GM19467 (cell line): ENCODE results near the gene PPP1R9A.

Source experiments
- ATAC-seq: cut with Tn5 transposase; IDR thresholded peaks from one replicate; pipeline ENCODE4 v1.9.1; 2021; ENCODE audit warnings: mild to moderate bottlenecking, moderate library complexity; ENCODE audit not compliant: unreplicated experiment

The PPP1R9A gene

GRCh38 chr7:95026421-95027072 lies 119.2 kb downstream of the PPP1R9A start:
- no peak for ATAC-seq

- ATAC-seq: no peak
These were observed 120.0 kb downstream of the PPP1R9A start for GRCh38 chr7:95027234-95027872.

GRCh38 chr7:95028683-95029082 lies 121.3 kb downstream of the PPP1R9A start:
- ATAC-seq: no peak

- ATAC-seq: no peak
These were observed 127.9 kb downstream of the PPP1R9A start for GRCh38 chr7:95035295-95035694.

- ATAC-seq: no peak
These were observed 133.6 kb downstream of the PPP1R9A start for GRCh38 chr7:95041031-95041430.

GRCh38 chr7:95045236-95045923 lies 138.0 kb downstream of the PPP1R9A start:
- no peak for ATAC-seq

- ATAC-seq: no peak
These were observed 139.3 kb downstream of the PPP1R9A start for GRCh38 chr7:95046494-95047240.

GRCh38 chr7:95047291-95047690 lies 139.9 kb downstream of the PPP1R9A start:
- no peak for ATAC-seq

GRCh38 chr7:95052566-95053094 lies 145.2 kb downstream of the PPP1R9A start:
- ATAC-seq: no peak

- no peak for ATAC-seq
These were observed 147.0 kb downstream of the PPP1R9A start for GRCh38 chr7:95054386-95054785.

- no peak for ATAC-seq
These were observed 147.9 kb downstream of the PPP1R9A start for GRCh38 chr7:95055295-95055694.

- ATAC-seq: no peak
These were observed 148.8 kb downstream of the PPP1R9A start for GRCh38 chr7:95056107-95056739.

GRCh38 chr7:95056901-95057300 lies 149.5 kb downstream of the PPP1R9A start:
- no peak for ATAC-seq

- no peak for ATAC-seq
These were observed 152.5 kb downstream of the PPP1R9A start for GRCh38 chr7:95059842-95060313.

- no peak for ATAC-seq
These were observed 155.5 kb downstream of the PPP1R9A start for GRCh38 chr7:95062901-95063300.

- ATAC-seq: no peak
These were observed 159.5 kb downstream of the PPP1R9A start for GRCh38 chr7:95066737-95067530.

GRCh38 chr7:95088536-95089215 lies 181.3 kb downstream of the PPP1R9A start:
- no peak for ATAC-seq

GRCh38 chr7:95089414-95090315 lies 182.3 kb downstream of the PPP1R9A start:
- no peak for ATAC-seq
